ENCODE data around the gene ASB13. TPM values are rescaled to one million over a fixed set of nuclear protein-coding genes. Genes with fewer than 3 reads are reported as not detected.
A peak's percentile ranks its signal among the peaks of the same experiment; 100 is the strongest.

The ASB13 gene
- total RNA-seq, 1 experiment from 2014 or later = 13.8 TPM

DNA sequence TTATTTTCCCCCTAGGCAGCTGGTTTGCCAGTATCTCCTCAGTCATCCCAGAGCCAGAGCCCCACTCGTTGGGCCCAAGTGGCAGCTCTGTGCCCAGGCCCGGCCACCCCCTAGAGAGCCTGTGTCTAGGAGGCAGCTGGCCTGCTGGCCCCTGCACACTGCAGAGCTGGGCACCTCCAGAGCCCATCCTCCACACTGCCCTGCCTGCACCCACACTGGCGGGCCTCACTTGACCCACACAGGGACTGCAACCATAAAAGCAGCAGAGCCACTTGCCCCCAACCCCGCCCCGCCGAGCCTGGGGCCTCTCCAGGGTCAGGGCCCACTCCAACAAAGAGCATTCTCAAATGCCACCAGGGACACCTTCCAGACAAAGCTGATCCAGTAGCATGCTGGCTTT, 5.4 kb downstream of the ASB13 start:
- no peak overlapping the region for H3K18ac ChIP-seq (ENCODE audit: insufficient read length, low read depth, low read length)
- no peaks in the 10 kb centered on the region; the same call in 1 of the 2 replicates for H3K27me3 Mint-ChIP-seq (ENCODE audit: low read depth)
- no peaks in the 10 kb centered on the region for H3K36me3 Mint-ChIP-seq (ENCODE audit: insufficient read depth in 1 of 3, low read depth in 3 of 3)
- WGBS (ENCODE audit: extremely low coverage, insufficient read length, low lambda C conversion rate) = no CpG with 5 or more reads among the region's 6 CpGs
- H3K9me3 ChIP-seq (ENCODE audit: control insufficient read depth, low read depth, low read length) = no peaks in the 10 kb centered on the region
- H4K91ac ChIP-seq (ENCODE audit: insufficient read length, low read depth, low read length) = no peak overlapping the region
- no peak overlapping the region for H3K23ac ChIP-seq (ENCODE audit: insufficient read length, low read depth, low read length)
- TF ChIP-seq CTCF (conservative IDR thresholded peaks at IDR 0.05) = no peak
- H2BK20ac ChIP-seq (ENCODE audit: low read depth, low read length, poor library complexity, severe bottlenecking) = no peak overlapping the region
- no peaks in the 10 kb centered on the region for H3K79me1 ChIP-seq (ENCODE audit: insufficient read depth, low read depth, low read length, poor library complexity, severe bottlenecking)
- H2BK15ac ChIP-seq (ENCODE audit: low read depth, low read length) = no peak overlapping the region
- DNase-seq = no peak
- no peak overlapping the region for H3K4ac ChIP-seq (ENCODE audit: low read depth, low read length)
- no peak overlapping the region for H3K27ac ChIP-seq (ENCODE audit: insufficient read length, low read depth, low read length)
- no peak overlapping the region for H3K56ac ChIP-seq (ENCODE audit: insufficient read length, low read depth, low read length)
- no peak overlapping the region for H3T11ph ChIP-seq (ENCODE audit: low read length)
- no peak overlapping the region for H4K8ac ChIP-seq (replicated peaks; ENCODE audit: insufficient read length, low read depth, low read length)
- no peaks in the 10 kb centered on the region for H3K23me2 ChIP-seq (ENCODE audit: insufficient read length, low read depth, low read length, poor library complexity, severe bottlenecking)
- no peaks in the 10 kb centered on the region for H3K9me3 Mint-ChIP-seq
- H2BK120ac ChIP-seq (ENCODE audit: low read depth, low read length, poor library complexity, severe bottlenecking) = no peak overlapping the region
- H3K79me2 ChIP-seq (ENCODE audit: insufficient read depth, low read length) = no peaks in the 10 kb centered on the region
- H4K20me1 ChIP-seq (ENCODE audit: control insufficient read depth, insufficient read depth, insufficient read length) = peaks cover 3% of the 10 kb centered on the region
- no peak overlapping the region for H2AK5ac ChIP-seq (ENCODE audit: insufficient read length, low read length)
- peaks cover 6% of the 10 kb centered on the region; the same call in 1 of the 2 replicates for H3K4me1 ChIP-seq (ENCODE audit: insufficient read depth, low read length)
- no peak overlapping the region for H3K9ac ChIP-seq (ENCODE audit: extremely low read depth, insufficient read length, low read length)
- no peak overlapping the region for H4K5ac ChIP-seq (ENCODE audit: insufficient read length, low read depth, low read length)
- H3K4me3 Mint-ChIP-seq = no peak overlapping the region
- H2BK5ac ChIP-seq (ENCODE audit: insufficient read length, low read length) = no peak overlapping the region
- peaks cover 39 to 55% of the 10 kb centered on the region in 2 experiments for H3K4me1 Mint-ChIP-seq
- H3K27ac Mint-ChIP-seq = peak overlapping the region in 1 of 3 experiments; percentile 73; a peak in 1 of 7 replicates
- H2BK12ac ChIP-seq (ENCODE audit: insufficient read length, low read depth, low read length) = no peak overlapping the region
- no peak overlapping the region for H2AFZ ChIP-seq (ENCODE audit: low read length)
- no peak overlapping the region for H3K4me2 ChIP-seq (ENCODE audit: insufficient read depth, insufficient read length, low read length)
- no peak overlapping the region for H3K14ac ChIP-seq (ENCODE audit: insufficient read depth, low read length)
- H3K27me3 ChIP-seq (ENCODE audit: insufficient read depth, low read length) = no peaks in the 10 kb centered on the region
